K562 (cell line): ENCODE results near the gene IRF5.

Source experiments
- CTCF ChIP-seq, 3 experiments: IDR thresholded peaks in 2 of 3; conservative IDR thresholded peaks in 1 of 3; 2 replicates each; pipeline ENCODE4 v1.5.1; 2011 to 2012; ENCODE audit warnings: low read length in 3 of 3, mild to moderate bottlenecking in 3 of 3, control low read depth in 2 of 3, improper control_type of control experiment in 1 of 3, inconsistent platforms in 1 of 3, low read depth in 1 of 3, mixed read lengths in 1 of 3, moderate library complexity in 1 of 3; ENCODE audit not compliant: insufficient read depth in 2 of 3
- POLR2A ChIP-seq: fragments of 450-650 bp; conservative IDR thresholded peaks from 2 replicates; pipeline ENCODE4 v1.6.1; 2016
- USF1 ChIP-seq: sonication (generic); formaldehyde crosslinking; IDR thresholded peaks from 2 replicates; pipeline ENCODE4 v1.9.0; 2022; ENCODE audit warnings: mild to moderate bottlenecking, missing genetic modification reagents

GRCh38 chr7:128912281-128912680 is 25.4 kb upstream of the IRF5 start:
- TF ChIP-seq USF1 (CRISPR knock-in tag) (no peak), POLR2A (no peak), CTCF (IDR thresholded peaks at IDR 0.05 in 2 of 3, conservative IDR thresholded peaks at IDR 0.05 in 1 of 3; ENCODE audit: insufficient read depth in 2 of 3, low read depth in 1 of 3, low read length in 3 of 3) (no peak)
